NCI-H2081 treated with DMSO at 0.1 percent for 48 hours (cell line): ENCODE data around the gene SEPTIN7.

Experiments used
- DNase-seq: peaks from one replicate; lab custom pipeline; 2025; lab: John Stamatoyannopoulos, UW

The SEPTIN7 gene

GRCh38 chr7:35839860-35840854 is 39.3 kb downstream of the SEPTIN7 start:
- no peak for DNase-seq

DNA sequence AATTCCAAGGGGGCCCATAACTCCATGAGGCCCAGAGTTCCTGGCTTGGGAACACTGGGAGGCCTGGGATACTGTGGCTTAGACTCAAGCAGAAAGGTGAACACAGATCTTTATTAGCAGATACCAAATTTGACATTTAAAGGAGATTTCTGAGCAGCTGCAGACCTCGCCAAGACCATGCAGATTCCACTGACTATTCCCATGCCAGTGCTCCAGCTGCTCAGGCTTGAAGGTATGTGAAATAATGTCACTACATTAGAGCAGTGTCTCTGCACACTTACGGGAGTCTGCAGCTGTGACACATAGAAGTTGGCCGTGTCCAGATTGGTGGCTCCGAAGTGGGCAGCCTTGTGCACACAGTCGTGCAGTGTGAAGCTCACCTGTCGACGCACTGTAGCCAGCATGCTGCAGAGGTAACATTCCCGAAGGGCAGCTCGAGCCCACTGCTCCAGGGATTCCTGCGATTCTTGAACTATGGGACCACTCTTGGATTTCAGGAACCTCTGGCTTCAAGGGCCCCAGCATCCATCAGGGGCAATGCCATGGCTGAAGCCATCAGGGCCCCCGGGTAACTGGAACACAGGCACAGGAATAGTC is 46.1 kb downstream of the SEPTIN7 start:
- DNase-seq: no peak

DNA sequence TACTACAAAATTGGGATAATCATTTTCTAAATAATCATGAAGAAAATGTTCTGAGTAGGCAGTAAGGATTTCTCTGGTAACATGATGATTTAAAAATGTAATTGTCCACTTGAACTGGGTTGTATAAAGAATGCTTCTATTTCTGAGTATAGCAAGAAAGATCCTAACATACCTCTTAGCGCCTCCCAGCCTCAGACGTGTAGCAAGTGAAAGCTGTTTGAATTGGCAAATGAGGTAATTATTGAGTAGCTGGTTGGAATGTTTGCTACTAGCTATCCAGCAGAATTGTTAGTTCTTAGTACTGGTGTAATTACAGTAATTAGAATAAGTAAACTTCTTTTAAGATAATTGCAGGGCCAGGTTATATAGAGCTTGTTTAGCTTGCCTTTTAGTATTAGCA is 47.9 kb downstream of the SEPTIN7 start:
- DNase-seq: peak; percentile 30

DNA sequence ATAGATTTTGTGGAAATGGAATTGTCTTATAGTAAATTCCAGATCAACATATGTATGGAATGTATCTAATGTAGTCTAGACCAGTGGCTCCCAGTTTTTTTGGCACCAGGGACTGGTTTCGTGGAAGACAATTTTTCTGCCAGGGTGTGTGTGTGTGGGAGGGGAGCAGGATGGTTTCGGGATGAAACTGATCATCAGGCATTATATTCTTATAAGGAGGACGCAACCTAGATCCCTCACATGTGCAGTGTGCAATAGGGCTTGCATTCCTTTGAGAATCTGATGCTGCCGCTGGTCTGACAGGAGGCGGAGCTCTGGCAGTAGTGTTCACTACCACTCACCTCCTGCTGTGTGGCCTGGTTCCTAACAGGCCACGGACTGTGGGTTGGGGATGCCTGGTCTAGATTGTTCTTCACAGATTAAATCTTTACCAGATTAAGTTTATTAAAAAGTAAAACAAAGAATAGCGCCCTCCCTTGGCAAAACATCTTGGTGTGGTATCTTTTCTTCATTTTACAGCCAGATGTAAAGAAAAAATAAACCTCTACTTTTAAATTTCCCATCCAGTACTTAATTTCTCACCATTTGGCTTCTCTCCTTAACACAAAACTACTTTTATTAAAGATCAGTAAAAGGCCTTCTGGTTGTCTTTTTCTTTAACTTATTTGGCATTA is 48.4 kb downstream of the SEPTIN7 start:
- no peak for DNase-seq

GRCh38 chr7:35849954-35850353 is 49.1 kb downstream of the SEPTIN7 start:
- DNase-seq: no peak
